H9 (cell line): ENCODE results near the gene DICER1. TPM values are rescaled to one million over a fixed set of nuclear protein-coding genes. Genes with fewer than 3 reads are reported as not detected.
A peak's percentile ranks its signal among the peaks of the same experiment; 100 is the strongest.

Source experiments
- DNase-seq: peaks from one replicate; pipeline ENCODE4 v3.0.0-alpha.2; 2017
- H2AFZ ChIP-seq: one replicate; pipeline ENCODE4 v1.6.1; 2013; ENCODE audit warnings: mild to moderate bottlenecking, low read length, control low read depth, moderate library complexity
- H2AK5ac ChIP-seq: 2 replicates; pipeline ENCODE4 v1.6.1; 2013; ENCODE audit warnings: low read length, control low read depth, mixed read lengths; ENCODE audit not compliant: insufficient read length
- H2BK120ac ChIP-seq: one replicate; pipeline ENCODE4 v1.6.1; 2013; ENCODE audit warnings: low read depth, mild to moderate bottlenecking, low read length, control low read depth, inconsistent platforms; ENCODE audit not compliant: poor library complexity, severe bottlenecking
- H2BK12ac ChIP-seq: 2 replicates; pipeline ENCODE4 v1.6.1; 2013; ENCODE audit warnings: low read length, control low read depth, mixed read lengths, low read depth; ENCODE audit not compliant: insufficient read length
- H2BK15ac ChIP-seq: 2 replicates; pipeline ENCODE4 v1.6.1; 2013; ENCODE audit warnings: low read depth, low read length, control low read depth
- H2BK20ac ChIP-seq: one replicate; pipeline ENCODE4 v1.6.1; 2013; ENCODE audit warnings: low read depth, mild to moderate bottlenecking, low read length, control low read depth, inconsistent platforms; ENCODE audit not compliant: poor library complexity, severe bottlenecking
- H2BK5ac ChIP-seq: 2 replicates; pipeline ENCODE4 v1.6.1; 2013; ENCODE audit warnings: low read length, control low read depth, mixed read lengths; ENCODE audit not compliant: insufficient read length
- H3K14ac ChIP-seq: 2 replicates; pipeline ENCODE4 v1.6.1; 2013; ENCODE audit warnings: low read length, control low read depth; ENCODE audit not compliant: insufficient read depth
- H3K18ac ChIP-seq: 2 replicates; pipeline ENCODE4 v1.6.1; 2013; ENCODE audit warnings: low read depth, mild to moderate bottlenecking, mixed read lengths, low read length, control low read depth; ENCODE audit not compliant: insufficient read length
- H3K23ac ChIP-seq: 2 replicates; pipeline ENCODE4 v1.6.1; 2013; ENCODE audit warnings: low read length, control low read depth, mixed read lengths, low read depth; ENCODE audit not compliant: insufficient read length
- H3K23me2 ChIP-seq: 2 replicates; pipeline ENCODE4 v1.6.1; 2013; ENCODE audit warnings: low read depth, mild to moderate bottlenecking, mixed read lengths, low read length, control low read depth; ENCODE audit not compliant: insufficient read length, poor library complexity, severe bottlenecking
- H3K27ac ChIP-seq: 2 replicates; pipeline ENCODE4 v1.5.1; 2013; ENCODE audit warnings: low read length, control low read depth, mixed read lengths, low read depth; ENCODE audit not compliant: insufficient read length
- H3K27me3 ChIP-seq: 2 replicates; pipeline ENCODE4 v1.6.1; 2013; ENCODE audit warnings: low read length, control low read depth, inconsistent platforms; ENCODE audit not compliant: insufficient read depth
- H3K4ac ChIP-seq: 2 replicates; pipeline ENCODE4 v1.6.1; 2013; ENCODE audit warnings: low read depth, mild to moderate bottlenecking, control low read depth, inconsistent platforms, low read length, moderate library complexity
- H3K4me1 ChIP-seq: 2 replicates; pipeline ENCODE4 v1.6.1; 2013; ENCODE audit warnings: low read length, control low read depth, inconsistent platforms; ENCODE audit not compliant: insufficient read depth
- H3K4me2 ChIP-seq: 2 replicates; pipeline ENCODE4 v1.6.1; 2013; ENCODE audit warnings: low read length, control low read depth, mixed read lengths; ENCODE audit not compliant: insufficient read length, insufficient read depth
- H3K56ac ChIP-seq: 2 replicates; pipeline ENCODE4 v1.6.1; 2013; ENCODE audit warnings: low read depth, mild to moderate bottlenecking, mixed read lengths, low read length, control low read depth; ENCODE audit not compliant: insufficient read length
- H3K79me1 ChIP-seq: 2 replicates; pipeline ENCODE4 v1.6.1; 2013; ENCODE audit warnings: low read depth, mild to moderate bottlenecking, moderate library complexity, low read length, control low read depth, inconsistent platforms; ENCODE audit not compliant: insufficient read depth, poor library complexity, severe bottlenecking
- H3K79me2 ChIP-seq: 2 replicates; pipeline ENCODE4 v1.6.1; 2013; ENCODE audit warnings: low read length, control low read depth, inconsistent platforms; ENCODE audit not compliant: insufficient read depth
- H3K9ac ChIP-seq: 2 replicates; pipeline ENCODE4 v1.6.1; 2013; ENCODE audit warnings: low read length, control low read depth, mixed read lengths; ENCODE audit not compliant: insufficient read length; ENCODE audit errors: extremely low read depth
- H3K9me3 ChIP-seq: one replicate; pipeline ENCODE4 v1.6.1; 2013; ENCODE audit warnings: low read depth, low read length, inconsistent platforms; ENCODE audit not compliant: control insufficient read depth
- H3T11ph ChIP-seq: one replicate; pipeline ENCODE4 v1.6.1; 2013; ENCODE audit warnings: mild to moderate bottlenecking, low read length, control low read depth, inconsistent platforms
- H4K20me1 ChIP-seq: one replicate; pipeline ENCODE4 v1.6.1; 2013; ENCODE audit not compliant: control insufficient read depth, insufficient read length, insufficient read depth
- H4K5ac ChIP-seq: 2 replicates; pipeline ENCODE4 v1.6.1; 2013; ENCODE audit warnings: low read depth, mild to moderate bottlenecking, mixed read lengths, low read length, control low read depth; ENCODE audit not compliant: insufficient read length
- H4K8ac ChIP-seq: replicated peaks from 2 replicates; pipeline ENCODE4 v1.6.1; 2013; ENCODE audit warnings: low read length, control low read depth, mixed read lengths, low read depth; ENCODE audit not compliant: insufficient read length
- H4K91ac ChIP-seq: 2 replicates; pipeline ENCODE4 v1.6.1; 2013; ENCODE audit warnings: low read depth, mild to moderate bottlenecking, moderate library complexity, mixed read lengths, low read length, control low read depth; ENCODE audit not compliant: insufficient read length
- H3K27ac Mint-ChIP-seq, 3 experiments: 2 replicates in 2 of 3; 3 replicates in 1 of 3; pipeline ENCODE4 v1.8.0; 2020 to 2021; ENCODE audit warnings: mixed read lengths in 3 of 3, mild to moderate bottlenecking in 1 of 3, moderate library complexity in 1 of 3
- H3K27me3 Mint-ChIP-seq: 2 replicates; pipeline ENCODE4 v1.8.0; 2021; ENCODE audit warnings: low read depth, mild to moderate bottlenecking, moderate library complexity, mixed read lengths
- H3K36me3 Mint-ChIP-seq, 3 experiments: 2 replicates in 2 of 3; 3 replicates in 1 of 3; pipeline ENCODE4 v1.8.0; 2020 to 2021; ENCODE audit warnings: low read depth in 3 of 3, mixed read lengths in 3 of 3; ENCODE audit not compliant: insufficient read depth in 1 of 3
- H3K4me1 Mint-ChIP-seq, 2 experiments: 2 replicates each; pipeline ENCODE4 v1.8.0; 2020; ENCODE audit warnings: mixed read lengths in 2 of 2
- H3K4me3 Mint-ChIP-seq, 2 experiments: 2 replicates in 1 of 2; 3 replicates in 1 of 2; pipeline ENCODE4 v1.8.0; 2020 to 2021; ENCODE audit warnings: mild to moderate bottlenecking in 2 of 2, mixed read lengths in 2 of 2, moderate library complexity in 1 of 2
- H3K9me3 Mint-ChIP-seq, 2 experiments: 2 replicates in 1 of 2; 3 replicates in 1 of 2; pipeline ENCODE4 v1.8.0; 2020; ENCODE audit warnings: mild to moderate bottlenecking in 2 of 2, mixed read lengths in 2 of 2, moderate library complexity in 1 of 2
- CTCF ChIP-seq: fragments of 200-600 bp; sonication (generic); conservative IDR thresholded peaks from 3 replicates; pipeline ENCODE4 v1.8.0; 2021; ENCODE audit warnings: antibody characterized with exemption, mild to moderate bottlenecking
- total RNA-seq: library from RNA; stranded (reverse); gene quantifications from 2 replicates; pipeline ENCODE4 v1.2.1, GENCODE V29; 2021

The DICER1 gene
- total RNA-seq, 1 experiment from 2014 or later: 57.0 TPM

GRCh38 chr14:95137164-95137803, 20.0 kb downstream of the DICER1 start:
- Histone ChIP-seq H2BK20ac (no peak overlapping the region), H3K79me2 (peaks cover 5% of the 10 kb centered on the region; the same call in 1 of the 2 replicates), H3K4me1 (peaks cover 2% of the 10 kb centered on the region; the same call in 1 of the 2 replicates), H4K5ac (no peak overlapping the region), H3K14ac (no peak overlapping the region), H3K9ac (no peak overlapping the region), H2BK120ac (no peak overlapping the region), H2AK5ac (no peak overlapping the region), H4K20me1 (no peaks in the 10 kb centered on the region), H3K23ac (no peak overlapping the region), H3K79me1 (peaks cover 3% of the 10 kb centered on the region), H3K4ac (no peak overlapping the region), H3K27me3 (no peaks in the 10 kb centered on the region), H3K4me2 (no peak overlapping the region), H3K23me2 (no peaks in the 10 kb centered on the region), H2BK12ac (no peak overlapping the region), H4K91ac (no peak overlapping the region), H3K27ac (no peak overlapping the region), H3K56ac (no peak overlapping the region), H4K8ac (no peak overlapping the region), H3K9me3 (no peaks in the 10 kb centered on the region), H2AFZ (no peak overlapping the region), H2BK15ac (no peak overlapping the region), H2BK5ac (no peak overlapping the region), H3K18ac (no peak overlapping the region), H3T11ph (no peak overlapping the region)
- Mint-ChIP-seq H3K27ac (peak overlapping the region; percentile 92 to 95 (median 95); a peak in 3 of 7 replicates), H3K4me3 (no peak overlapping the region), H3K27me3 (no peaks in the 10 kb centered on the region), H3K9me3 (no peaks in the 10 kb centered on the region), H3K4me1 (peaks cover 57 to 69% of the 10 kb centered on the region in 2 experiments), H3K36me3 (peaks cover 1 to 12% (median 11%) of the 10 kb centered on the region in 3 experiments; a peak in 5 of 7 replicates)
- TF ChIP-seq CTCF: no peak
- DNase-seq: no peak
